ENCODE data around the gene DHX8. TPM values are rescaled to one million over a fixed set of nuclear protein-coding genes. Genes with fewer than 3 reads are reported as not detected.

Gene DHX8
- total RNA-seq, 1 experiment from 2014 or later, result 24.4 TPM

- DNase-seq (ENCODE audit: low spot score), result no peak
- H3K27me3 ChIP-seq (replicated peaks; ENCODE audit: insufficient read depth, low read depth, low read length, poor library complexity), result no peaks in the 10 kb centered on the region
- no peak overlapping the region for H3K4me3 ChIP-seq (ENCODE audit: low read depth, low read length, poor library complexity, severe bottlenecking)
- H3K4me1 ChIP-seq (ENCODE audit: insufficient read depth, low read length, poor library complexity, severe bottlenecking), result peaks cover 14% of the 10 kb centered on the region
- H3K9me3 ChIP-seq (ENCODE audit: low read depth, low read length, poor library complexity, severe bottlenecking), result no peaks in the 10 kb centered on the region
- H3K36me3 ChIP-seq (ENCODE audit: insufficient read depth, low read length, poor library complexity, severe bottlenecking), result no peaks in the 10 kb centered on the region
- intact Hi-C loops (cut with micrococcal nuclease; ENCODE audit: unreplicated experiment), result no loop called here
- H3K27ac ChIP-seq (ENCODE audit: low read depth, low read length, poor library complexity, severe bottlenecking), result no peak overlapping the region
- ChIA-PET POLR2A (ENCODE audit: low non-redundant PET) (interaction anchor here (0.6 kb wide), 1 partner anchor 109 kb away, joined by 6 read pairs; no protein-coding TSS in a partner anchor), CTCF (no interaction called here)
- TF ChIP-seq EZH2 (IDR thresholded peaks at IDR 0.05; ENCODE audit: borderline replicate concordance, low read depth, low read length, poor library complexity, severe bottlenecking) (no peak), CTCF (conservative IDR thresholded peaks at IDR 0.05; ENCODE audit: low read depth, low read length) (no peak)
- no TSS peak for BruUV-seq (replicated peaks)
Measured at GRCh38 chr17:43531082-43531378, 47.3 kb downstream of the DHX8 start.

GRCh38 chr17:43531955-43532354 is 48.2 kb downstream of the DHX8 start:
- no peak for DNase-seq (ENCODE audit: low spot score)
- BruUV-seq (replicated peaks), result no TSS peak
- Histone ChIP-seq H3K27ac (ENCODE audit: low read depth, low read length, poor library complexity, severe bottlenecking) (no peak overlapping the region), H3K27me3 (replicated peaks; ENCODE audit: insufficient read depth, low read depth, low read length, poor library complexity) (no peaks in the 10 kb centered on the region), H3K4me3 (ENCODE audit: low read depth, low read length, poor library complexity, severe bottlenecking) (no peak overlapping the region), H3K9me3 (ENCODE audit: low read depth, low read length, poor library complexity, severe bottlenecking) (no peaks in the 10 kb centered on the region), H3K36me3 (ENCODE audit: insufficient read depth, low read length, poor library complexity, severe bottlenecking) (no peaks in the 10 kb centered on the region), H3K4me1 (ENCODE audit: insufficient read depth, low read length, poor library complexity, severe bottlenecking) (peaks cover 21% of the 10 kb centered on the region)
- POLR2A ChIA-PET (ENCODE audit: low non-redundant PET), result no interaction called here
- no peak for TF ChIP-seq CTCF (conservative IDR thresholded peaks at IDR 0.05; ENCODE audit: low read depth, low read length)
- CTCF ChIA-PET, result no interaction called here
- intact Hi-C loops (cut with micrococcal nuclease; ENCODE audit: unreplicated experiment), result no loop called here

- no peaks in the 10 kb centered on the region for H3K9me3 ChIP-seq (ENCODE audit: low read depth, low read length, poor library complexity, severe bottlenecking)
- CTCF ChIA-PET, result no interaction called here
Measured at GRCh38 chr17:43532581-43532980, 48.8 kb downstream of the DHX8 start.

More at GRCh38 chr17:43532581-43532980, 48.8 kb downstream of the DHX8 start:
- H3K4me1 ChIP-seq (ENCODE audit: insufficient read depth, low read length, poor library complexity, severe bottlenecking), result peaks cover 21% of the 10 kb centered on the region
- BruUV-seq (replicated peaks), result no TSS peak
- no peak overlapping the region for H3K4me3 ChIP-seq (ENCODE audit: low read depth, low read length, poor library complexity, severe bottlenecking)
- no peaks in the 10 kb centered on the region for H3K36me3 ChIP-seq (ENCODE audit: insufficient read depth, low read length, poor library complexity, severe bottlenecking)
- no peak for DNase-seq (ENCODE audit: low spot score)
- POLR2A ChIA-PET (ENCODE audit: low non-redundant PET), result no interaction called here
- intact Hi-C loops (cut with micrococcal nuclease; ENCODE audit: unreplicated experiment), result no loop called here
- H3K27ac ChIP-seq (ENCODE audit: low read depth, low read length, poor library complexity, severe bottlenecking), result no peak overlapping the region
- H3K27me3 ChIP-seq (replicated peaks; ENCODE audit: insufficient read depth, low read depth, low read length, poor library complexity), result no peaks in the 10 kb centered on the region
- TF ChIP-seq CTCF (conservative IDR thresholded peaks at IDR 0.05; ENCODE audit: low read depth, low read length) (no peak), EZH2 (IDR thresholded peaks at IDR 0.05; ENCODE audit: borderline replicate concordance, low read depth, low read length, poor library complexity, severe bottlenecking) (no peak)

Data from A673 (cell line).